HG03432 (cell line): Measurements from ENCODE around the gene CYLC1.
A peak's percentile ranks its signal among the peaks of the same experiment; 100 is the strongest.

Experiments used
- ATAC-seq: cut with Tn5 transposase; IDR thresholded peaks from one replicate; pipeline ENCODE4 v1.9.1; 2021; ENCODE audit warnings: mild to moderate bottlenecking, moderate library complexity; ENCODE audit not compliant: unreplicated experiment

The CYLC1 gene, protein sequence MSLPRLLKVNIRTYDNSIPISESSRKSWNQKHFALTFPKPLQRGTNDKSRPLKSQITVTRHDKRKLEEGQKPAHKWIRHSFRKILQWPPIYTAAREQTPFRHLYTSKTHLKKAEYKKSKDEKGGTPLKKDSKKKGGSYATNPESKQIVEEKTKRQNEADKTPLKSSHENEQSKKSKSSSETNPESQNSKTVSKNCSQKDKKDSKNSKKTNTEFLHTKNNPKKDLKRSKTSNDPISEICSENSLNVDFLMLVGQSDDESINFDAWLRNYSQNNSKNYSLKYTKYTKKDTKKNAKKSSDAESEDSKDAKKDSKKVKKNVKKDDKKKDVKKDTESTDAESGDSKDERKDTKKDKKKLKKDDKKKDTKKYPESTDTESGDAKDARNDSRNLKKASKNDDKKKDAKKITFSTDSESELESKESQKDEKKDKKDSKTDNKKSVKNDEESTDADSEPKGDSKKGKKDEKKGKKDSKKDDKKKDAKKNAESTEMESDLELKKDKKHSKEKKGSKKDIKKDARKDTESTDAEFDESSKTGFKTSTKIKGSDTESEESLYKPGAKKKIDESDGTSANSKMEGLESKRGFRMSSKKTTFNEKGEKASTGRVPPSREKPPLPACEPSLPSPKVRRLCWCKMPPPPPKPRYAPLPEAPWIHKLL

DNA sequence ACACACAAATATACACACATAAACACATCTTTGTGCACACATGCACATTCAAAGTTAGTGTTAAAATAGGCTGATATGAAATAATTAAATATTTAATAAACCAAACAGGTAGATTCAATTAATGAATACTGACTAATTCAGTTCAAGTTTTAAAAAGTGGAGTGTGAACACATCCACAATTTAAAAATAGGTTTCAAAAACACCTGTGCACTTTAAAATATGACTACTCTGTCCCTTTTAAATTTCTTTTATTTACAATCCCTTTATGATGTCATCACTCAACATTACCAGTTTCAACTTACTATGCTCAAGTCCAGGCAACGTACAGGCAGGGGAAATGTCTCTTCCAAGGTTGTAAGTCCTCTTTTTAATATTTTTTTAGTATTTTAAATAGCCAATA, at the start of gene CYLC1:
TSS of gene CYLC1 (plus strand) at position 301 of the 400 bp plus-strand sequence. CDS start at position 338, 37 bp downstream.
- ATAC-seq: no peak

- no peak for ATAC-seq
These were observed 41.6 kb upstream of the CYLC1 start for GRCh38 chrX:83819304-83819703.

GRCh38 chrX:83829874-83830273, 31.1 kb upstream of the CYLC1 start:
- ATAC-seq: peak; percentile 85

GRCh38 chrX:83845397-83845796, 15.5 kb upstream of the CYLC1 start:
- ATAC-seq: peak; percentile 96

- ATAC-seq: no peak
These were observed 13.6 kb upstream of the CYLC1 start for GRCh38 chrX:83847339-83847738.

- ATAC-seq: no peak
These were observed 27.6 kb downstream of the CYLC1 start for GRCh38 chrX:83888585-83888984.

DNA sequence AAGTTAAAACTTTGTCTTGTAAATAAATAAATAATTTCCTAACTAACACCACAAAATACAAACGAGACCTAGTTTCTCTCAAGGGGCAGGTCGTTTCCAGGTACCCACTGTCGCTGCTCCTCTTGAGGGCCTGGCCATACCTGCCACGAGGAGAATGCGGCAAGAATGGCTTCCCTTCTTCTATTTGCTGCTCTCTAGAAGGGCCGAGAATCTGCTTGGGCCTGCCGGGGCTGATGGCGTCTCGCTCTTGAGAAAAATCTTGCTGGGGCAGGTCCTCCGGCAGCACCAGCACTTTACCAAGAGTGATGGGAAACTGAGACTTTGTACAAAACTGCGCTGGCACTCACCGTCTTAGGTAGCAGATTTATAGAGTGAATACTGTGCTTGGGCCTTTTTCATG, 31.5 kb downstream of the CYLC1 start:
- no peak for ATAC-seq

GRCh38 chrX:83906921-83907320, 46.0 kb downstream of the CYLC1 start:
- no peak for ATAC-seq

DNA sequence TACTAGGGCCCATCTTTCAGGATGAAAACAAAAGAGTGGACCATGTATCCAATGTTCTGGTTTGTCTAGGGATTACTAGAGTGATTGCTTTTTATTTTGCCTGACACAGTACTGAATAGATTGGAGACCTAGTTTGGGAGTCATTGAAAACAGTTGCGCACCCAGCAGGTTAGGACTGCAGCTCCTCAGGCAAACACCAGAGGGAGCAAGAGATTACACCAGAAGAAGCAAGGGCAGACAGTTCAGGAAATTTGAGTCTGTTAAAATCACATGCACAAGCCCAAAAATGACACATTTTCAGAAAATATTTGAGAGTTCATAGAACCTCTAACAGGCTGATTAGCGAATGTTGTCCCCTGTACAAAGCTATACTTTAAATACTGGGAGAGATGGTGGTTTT, 55.6 kb downstream of the CYLC1 start:
- ATAC-seq: no peak

- ATAC-seq: no peak
These were observed 73.3 kb downstream of the CYLC1 start for GRCh38 chrX:83934220-83934619.
